BLaER1 treated with 17β-estradiol and CSF1 and Interleukin-3, amounts not matched to agents 10 nM and 100 nM (cell line): ENCODE results near the gene PPP5C.

Source experiments
- H3K27ac ChIP-seq, 11 experiments: shearing (Covaris generic); formaldehyde crosslinking; 2 replicates each; pipeline ENCODE4 v1.8.1; 2022
- H3K27me3 ChIP-seq, 11 experiments: shearing (Covaris generic); formaldehyde crosslinking; 2 replicates each; pipeline ENCODE4 v1.8.1; 2022
- H3K36me3 ChIP-seq, 11 experiments: shearing (Covaris generic); formaldehyde crosslinking; 2 replicates each; pipeline ENCODE4 v1.8.1; 2022
- H3K4me1 ChIP-seq, 10 experiments: shearing (Covaris generic); formaldehyde crosslinking; 2 replicates each; pipeline ENCODE4 v1.8.1; 2022
- H3K4me2 ChIP-seq, 11 experiments: shearing (Covaris generic); formaldehyde crosslinking; 2 replicates each; pipeline ENCODE4 v1.8.1; 2022
- H3K4me3 ChIP-seq, 10 experiments: shearing (Covaris generic); formaldehyde crosslinking; 2 replicates each; pipeline ENCODE4 v1.8.1; 2022
- H3K9ac ChIP-seq, 11 experiments: shearing (Covaris generic); formaldehyde crosslinking; 2 replicates each; pipeline ENCODE4 v1.8.1; 2022
- H3K9me3 ChIP-seq, 11 experiments: shearing (Covaris generic); formaldehyde crosslinking; replicated peaks in 1 of 11; 2 replicates each; pipeline ENCODE4 v1.8.1; 2022
- H4K20me1 ChIP-seq, 11 experiments: shearing (Covaris generic); formaldehyde crosslinking; 2 replicates each; pipeline ENCODE4 v1.8.1; 2022
- Cebpa-rat ChIP-seq, 11 experiments: shearing (Covaris generic); IDR thresholded peaks; 2 replicates each; pipeline ENCODE4 v1.8.1; 2022

The PPP5C gene

DNA sequence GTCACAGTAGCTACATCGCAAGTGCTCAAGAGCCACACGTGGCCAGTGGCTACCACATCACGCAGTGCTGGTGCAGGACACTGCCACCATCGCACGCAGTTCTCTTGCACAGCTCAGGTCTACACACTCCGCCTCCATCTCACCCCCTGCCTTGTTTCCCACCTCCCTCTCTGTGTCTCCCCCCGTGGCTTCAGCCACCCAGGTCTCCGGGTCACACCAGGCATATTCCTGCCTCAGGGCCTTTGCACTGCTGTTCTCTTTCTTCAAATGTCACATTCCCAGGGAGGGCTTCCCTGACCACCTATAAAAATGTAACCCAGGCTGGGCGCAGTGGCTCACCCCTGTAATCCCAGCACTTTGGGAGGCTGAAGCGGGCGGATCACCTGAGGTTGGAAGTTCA is 55.8 kb downstream of the PPP5C start:
- TF ChIP-seq Cebpa-rat (IDR thresholded peaks at IDR 0.05) = no peak
- H3K4me2 ChIP-seq = no peak overlapping the region

DNA sequence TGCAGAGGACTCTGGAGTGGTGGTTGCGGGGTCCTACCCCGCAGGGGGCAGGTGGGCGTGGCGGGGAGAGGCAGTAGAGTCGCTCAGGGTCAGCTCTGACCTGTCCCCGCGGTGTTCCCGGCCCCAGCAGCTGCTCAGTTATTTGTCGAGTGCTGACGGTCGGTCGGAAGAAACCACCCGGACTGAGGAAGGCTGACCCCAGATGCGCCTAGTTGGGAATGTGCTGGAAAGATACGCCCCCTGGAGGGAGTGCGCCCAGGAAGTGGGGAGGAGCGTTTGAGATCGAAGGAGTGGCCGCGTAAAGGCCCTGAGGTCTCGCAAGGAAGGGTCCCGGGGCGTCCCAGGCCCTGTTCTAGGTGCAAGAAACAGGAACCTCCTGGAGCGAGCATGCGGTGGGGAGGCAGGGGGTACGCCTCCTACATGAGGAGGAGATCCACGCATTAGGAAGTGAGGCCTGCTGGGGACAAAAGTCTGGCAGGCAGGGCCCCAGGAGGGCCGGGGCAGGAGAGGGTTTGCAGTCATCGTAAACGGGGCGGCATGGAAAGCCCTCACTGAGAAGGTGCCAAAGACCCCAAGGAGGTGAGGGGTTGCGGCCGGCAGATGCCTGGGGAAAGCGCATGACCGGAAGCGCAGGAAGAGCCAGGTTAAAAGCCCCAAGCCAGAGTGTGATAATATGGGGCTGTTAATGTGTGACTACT is 57.3 kb downstream of the PPP5C start:
- Histone ChIP-seq H3K27ac (peak overlapping the region in 1 of 11 experiments; percentile 0; a peak in 1 of 22 replicates), H3K9me3 (no peaks in the 10 kb centered on the region), H3K4me2 (peak overlapping the region; percentile 28 to 77 (median 58); a peak in 21 of 22 replicates), H3K4me3 (no peak overlapping the region), H4K20me1 (no peaks in the 10 kb centered on the region; a peak in 1 of 22 replicates), H3K4me1 (peaks cover 17 to 78% (median 58%) of the 10 kb centered on the region in 10 experiments), H3K27me3 (peaks cover 0 to 37% (median 12%) of the 10 kb centered on the region in 11 experiments; a peak in 15 of 22 replicates), H3K36me3 (no peaks in the 10 kb centered on the region), H3K9ac (0 out of 22 replicates have a peak overlapping the region, but pooled peaks of 1 of the 11 experiments have one; percentile 18)
- no peak for TF ChIP-seq Cebpa-rat (IDR thresholded peaks at IDR 0.05)

More for the DNA sequence above, 55.8 kb downstream of the PPP5C start:
- Histone ChIP-seq H3K27me3 (peaks cover 0 to 27% (median 12%) of the 10 kb centered on the region in 11 experiments; a peak in 15 of 22 replicates), H3K9me3 (no peaks in the 10 kb centered on the region), H4K20me1 (no peaks in the 10 kb centered on the region; a peak in 1 of 22 replicates), H3K4me3 (no peak overlapping the region), H3K36me3 (no peaks in the 10 kb centered on the region), H3K4me1 (peaks cover 10 to 66% (median 46%) of the 10 kb centered on the region in 10 experiments; a peak in 19 of 20 replicates), H3K9ac (no peak overlapping the region), H3K27ac (no peak overlapping the region)

GRCh38 chr19:46404753-46405468 is 58.0 kb downstream of the PPP5C start:
- peak overlapping the region in 10 of 11 experiments; percentile 28 to 77 (median 63); a peak in 19 of 22 replicates for H3K4me2 ChIP-seq
- no peaks in the 10 kb centered on the region; a peak in 2 of 22 replicates for H4K20me1 ChIP-seq
- no peaks in the 10 kb centered on the region for H3K9me3 ChIP-seq
- H3K9ac ChIP-seq = 0 out of 22 replicates have a peak overlapping the region, but pooled peaks of 1 of the 11 experiments have one; percentile 18
- TF ChIP-seq Cebpa-rat (IDR thresholded peaks at IDR 0.05) = no peak
- H3K4me1 ChIP-seq = peaks cover 17 to 82% (median 63%) of the 10 kb centered on the region in 10 experiments
- H3K27ac ChIP-seq = 0 out of 22 replicates have a peak overlapping the region, but pooled peaks of 1 of the 11 experiments have one; percentile 0
- H3K4me3 ChIP-seq = no peak overlapping the region
- H3K36me3 ChIP-seq = no peaks in the 10 kb centered on the region
- H3K27me3 ChIP-seq = peaks cover 0 to 37% (median 12%) of the 10 kb centered on the region in 11 experiments; a peak in 15 of 22 replicates

GRCh38 chr19:46406976-46407375 is 60.1 kb downstream of the PPP5C start:
- no peak overlapping the region; a peak in 1 of 22 replicates for H3K27ac ChIP-seq

GRCh38 chr19:46407856-46408663 is 61.2 kb downstream of the PPP5C start:
- H3K9ac ChIP-seq = peak overlapping the region in 7 of 11 experiments; percentile 28 to 70 (median 57); a peak in 12 of 22 replicates
- peaks cover 22 to 59% (median 34%) of the 10 kb centered on the region in 11 experiments for H3K27me3 ChIP-seq
- no peaks in the 10 kb centered on the region for H3K36me3 ChIP-seq
- H3K4me3 ChIP-seq = peak overlapping the region in 6 of 10 experiments; percentile 8 to 55 (median 37); a peak in 7 of 20 replicates
- H4K20me1 ChIP-seq = no peaks in the 10 kb centered on the region; a peak in 2 of 22 replicates
- H3K4me1 ChIP-seq = peaks cover 17 to 75% (median 56%) of the 10 kb centered on the region in 10 experiments
- peaks cover 0 to 5% (median 0%) of the 10 kb centered on the region in 11 experiments; a peak in 3 of 22 replicates for H3K9me3 ChIP-seq
- TF ChIP-seq Cebpa-rat (IDR thresholded peaks at IDR 0.05) = no peak
- peak overlapping the region; percentile 77 to 95 (median 92) for H3K4me2 ChIP-seq
- peak overlapping the region in 5 of 11 experiments; percentile 40 to 69 (median 61); a peak in 8 of 22 replicates for H3K27ac ChIP-seq

More at GRCh38 chr19:46406976-46407375, 60.1 kb downstream of the PPP5C start:
- no peak for TF ChIP-seq Cebpa-rat (IDR thresholded peaks at IDR 0.05)
- Histone ChIP-seq H3K27me3 (peaks cover 11 to 48% (median 23%) of the 10 kb centered on the region in 11 experiments), H4K20me1 (no peaks in the 10 kb centered on the region; a peak in 2 of 22 replicates), H3K4me1 (peaks cover 17 to 83% (median 58%) of the 10 kb centered on the region in 10 experiments), H3K9ac (peak overlapping the region in 2 of 11 experiments; percentile 18; a peak in 2 of 22 replicates), H3K9me3 (no peaks in the 10 kb centered on the region), H3K36me3 (no peaks in the 10 kb centered on the region), H3K4me2 (peak overlapping the region in 9 of 11 experiments; percentile 33 to 95 (median 92); a peak in 18 of 22 replicates), H3K4me3 (no peak overlapping the region)

DNA sequence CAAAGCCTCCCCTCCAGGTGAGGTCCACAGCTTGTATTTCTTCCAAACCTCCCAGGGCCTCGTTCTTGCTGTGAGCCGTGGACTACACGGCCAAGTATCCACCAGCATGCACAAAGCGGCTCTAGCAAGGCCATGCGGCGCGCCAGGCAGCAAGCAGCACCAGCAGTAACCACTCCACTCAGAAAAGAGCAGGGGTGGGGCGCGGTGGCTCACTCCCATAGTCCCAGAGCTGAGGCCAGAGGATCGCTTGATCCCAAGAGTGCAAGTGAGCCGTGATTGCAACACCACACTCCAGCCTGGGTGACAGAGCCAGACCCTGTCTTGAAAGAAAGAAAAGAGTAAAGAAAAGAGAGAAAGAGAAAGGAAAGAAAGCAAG is 61.8 kb downstream of the PPP5C start:
- peaks cover 0 to 11% (median 4%) of the 10 kb centered on the region in 11 experiments; a peak in 8 of 22 replicates for H3K9me3 ChIP-seq
- peak overlapping the region in 6 of 10 experiments; percentile 8 to 55 (median 37); a peak in 7 of 20 replicates for H3K4me3 ChIP-seq
- peaks cover 27 to 63% (median 40%) of the 10 kb centered on the region in 11 experiments for H3K27me3 ChIP-seq
- peak overlapping the region; percentile 77 to 95 (median 92) for H3K4me2 ChIP-seq
- H3K4me1 ChIP-seq = peaks cover 15 to 74% (median 52%) of the 10 kb centered on the region in 10 experiments
- peak in 4 of 11 experiments; percentile 41 to 56 (median 54); a peak in 4 of 22 replicates for TF ChIP-seq Cebpa-rat (IDR thresholded peaks at IDR 0.05)
- H3K9ac ChIP-seq = peak overlapping the region in 7 of 11 experiments; percentile 28 to 70 (median 57); a peak in 12 of 22 replicates
- peak overlapping the region in 5 of 11 experiments; percentile 40 to 69 (median 61); a peak in 8 of 22 replicates for H3K27ac ChIP-seq
- no peaks in the 10 kb centered on the region; a peak in 2 of 22 replicates for H4K20me1 ChIP-seq
- H3K36me3 ChIP-seq = no peaks in the 10 kb centered on the region

DNA sequence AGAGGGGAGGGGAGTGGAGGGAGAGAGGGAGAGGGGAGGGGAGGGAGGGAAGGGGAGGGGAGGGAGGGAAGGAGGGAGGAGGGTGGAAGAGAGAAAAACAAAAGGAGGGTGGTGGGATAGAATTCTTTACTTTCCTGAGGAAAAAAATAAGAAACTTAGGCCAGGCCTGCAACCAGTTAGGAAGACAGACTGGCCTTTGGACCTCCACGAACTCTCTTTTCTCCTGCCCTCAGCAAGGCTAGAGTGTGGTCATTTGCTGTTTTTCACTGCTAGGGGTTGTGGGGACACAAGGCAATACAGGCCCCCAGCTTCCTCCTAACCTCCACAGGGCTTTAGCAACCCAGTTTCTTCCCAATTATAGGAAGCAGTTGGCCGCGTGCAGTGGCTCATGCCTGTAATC is 62.3 kb downstream of the PPP5C start:
- peaks cover 0 to 12% (median 6%) of the 10 kb centered on the region in 11 experiments; a peak in 9 of 22 replicates for H3K9me3 ChIP-seq
- TF ChIP-seq Cebpa-rat (IDR thresholded peaks at IDR 0.05) = no peak
- peak overlapping the region in 8 of 11 experiments; percentile 32 to 72 (median 63); a peak in 15 of 22 replicates for H3K4me2 ChIP-seq
- H3K36me3 ChIP-seq = no peaks in the 10 kb centered on the region
- no peaks in the 10 kb centered on the region; a peak in 1 of 22 replicates for H4K20me1 ChIP-seq
- H3K27me3 ChIP-seq = peaks cover 27 to 58% (median 37%) of the 10 kb centered on the region in 11 experiments
- H3K27ac ChIP-seq = peak overlapping the region in 2 of 11 experiments; percentile 40 to 47; a peak in 1 of 22 replicates
- no peak overlapping the region for H3K4me3 ChIP-seq
- H3K9ac ChIP-seq = no peak overlapping the region; a peak in 1 of 22 replicates
- H3K4me1 ChIP-seq = peaks cover 10 to 69% (median 47%) of the 10 kb centered on the region in 10 experiments
